HG03135 (cell line): ENCODE data around the gene KLF17.

ENCODE experiments used
- ATAC-seq: cut with Tn5 transposase; IDR thresholded peaks from one replicate; pipeline ENCODE4 v1.9.1; 2021; ENCODE audit warnings: mild to moderate bottlenecking, moderate library complexity; ENCODE audit not compliant: unreplicated experiment

Gene KLF17, protein sequence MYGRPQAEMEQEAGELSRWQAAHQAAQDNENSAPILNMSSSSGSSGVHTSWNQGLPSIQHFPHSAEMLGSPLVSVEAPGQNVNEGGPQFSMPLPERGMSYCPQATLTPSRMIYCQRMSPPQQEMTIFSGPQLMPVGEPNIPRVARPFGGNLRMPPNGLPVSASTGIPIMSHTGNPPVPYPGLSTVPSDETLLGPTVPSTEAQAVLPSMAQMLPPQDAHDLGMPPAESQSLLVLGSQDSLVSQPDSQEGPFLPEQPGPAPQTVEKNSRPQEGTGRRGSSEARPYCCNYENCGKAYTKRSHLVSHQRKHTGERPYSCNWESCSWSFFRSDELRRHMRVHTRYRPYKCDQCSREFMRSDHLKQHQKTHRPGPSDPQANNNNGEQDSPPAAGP

DNA sequence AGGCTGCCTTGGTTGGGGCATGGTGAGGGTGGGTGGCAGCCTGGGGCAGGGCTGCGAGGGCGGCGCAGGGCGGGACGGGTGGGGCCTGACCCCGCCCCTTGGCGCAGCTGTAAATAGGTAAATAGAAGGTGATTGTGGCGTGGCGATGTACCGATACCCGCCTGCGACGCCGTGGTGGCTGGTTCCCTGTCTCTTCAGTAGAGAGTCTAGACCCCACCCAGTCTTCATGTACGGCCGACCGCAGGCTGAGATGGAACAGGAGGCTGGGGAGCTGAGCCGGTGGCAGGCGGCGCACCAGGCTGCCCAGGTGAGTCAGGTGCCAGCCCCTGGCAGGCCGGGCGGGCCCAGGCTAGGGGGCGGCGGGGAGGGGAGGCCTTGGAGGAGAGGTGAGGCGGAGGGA is at the start of gene KLF17:
KLF17 (plus strand) TSS at position 140 of the 400 bp plus-strand sequence; CDS start at position 227, 87 bp downstream.
- no peak for ATAC-seq

DNA sequence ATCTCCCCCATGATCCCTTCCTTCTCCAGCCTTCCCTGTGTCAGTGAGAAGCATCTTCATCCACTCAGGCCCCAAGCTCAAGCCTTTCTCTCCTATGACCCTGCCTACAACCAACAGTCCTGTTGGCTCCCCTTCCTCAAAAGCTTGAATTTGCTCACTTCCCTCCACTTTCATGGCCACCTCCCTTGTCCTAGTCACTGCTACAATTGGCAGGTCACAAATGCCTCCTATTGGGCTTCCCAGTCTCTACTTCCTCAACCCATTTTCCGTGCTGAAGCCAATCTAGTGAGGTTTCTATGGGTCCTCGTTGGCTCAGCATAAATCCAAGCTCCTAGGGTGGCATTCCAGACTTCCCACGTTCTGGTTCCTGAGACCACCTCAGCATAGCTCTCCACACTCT is 47.2 kb upstream of the KLF17 start:
- ATAC-seq: no peak

DNA sequence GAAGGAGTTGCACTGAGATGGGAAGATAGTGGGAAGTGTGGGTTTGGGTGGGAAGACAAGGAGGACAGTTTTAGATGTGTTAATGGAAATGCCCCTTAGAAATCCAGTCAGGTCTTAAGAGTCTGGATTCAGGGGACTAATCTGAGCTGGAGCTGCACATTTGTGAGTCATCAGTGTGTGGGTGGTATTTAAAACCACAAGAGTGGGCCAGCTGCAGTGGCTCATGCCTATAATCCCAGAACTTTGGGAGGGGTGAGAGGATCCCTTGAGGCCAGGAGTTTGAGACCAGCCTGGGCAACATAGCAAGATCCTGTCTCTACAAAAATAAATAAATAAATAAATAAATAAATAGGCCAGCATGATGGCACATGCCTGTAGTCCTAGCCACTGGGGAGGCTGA is 46.4 kb upstream of the KLF17 start:
- ATAC-seq: no peak

DNA sequence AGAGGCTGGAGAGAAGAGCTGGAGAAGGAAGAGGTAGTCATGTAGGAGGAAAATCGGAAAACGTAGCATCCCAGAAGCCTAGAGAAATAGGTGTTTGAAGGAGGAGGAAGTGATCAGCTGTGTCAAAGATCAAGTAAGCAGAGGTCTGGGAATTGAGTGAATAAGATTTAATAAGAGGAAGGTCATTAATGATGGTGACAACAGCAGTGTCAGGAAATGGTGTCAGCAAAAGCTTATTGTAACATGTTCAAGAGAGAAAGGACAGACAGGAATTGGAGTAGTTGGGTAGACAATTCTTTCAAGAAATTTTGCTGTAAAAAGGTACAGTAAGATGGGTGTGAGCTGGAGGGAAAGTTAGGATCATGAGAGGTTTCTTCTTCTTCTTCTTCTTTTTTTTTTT is 45.8 kb upstream of the KLF17 start:
- ATAC-seq: no peak

DNA sequence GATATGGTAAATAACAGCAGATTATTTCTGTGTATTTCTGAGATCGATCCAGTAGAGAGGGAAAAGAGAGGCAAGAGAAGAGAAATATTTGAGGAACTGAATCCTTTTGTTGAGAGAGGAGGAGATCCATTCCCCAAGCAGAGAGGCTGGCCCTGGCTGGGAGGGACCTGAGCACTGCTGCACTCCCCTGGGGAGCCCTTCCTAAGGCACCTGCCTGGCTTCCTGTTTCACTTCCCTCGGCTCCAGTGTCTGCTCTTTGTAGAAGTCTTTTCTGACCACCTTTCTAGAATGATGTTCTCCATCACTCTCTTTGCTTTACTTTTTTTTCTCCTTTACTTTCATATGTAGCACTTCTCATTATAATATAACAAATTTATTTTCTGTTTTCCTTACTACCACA is 45.1 kb upstream of the KLF17 start:
- no peak for ATAC-seq

DNA sequence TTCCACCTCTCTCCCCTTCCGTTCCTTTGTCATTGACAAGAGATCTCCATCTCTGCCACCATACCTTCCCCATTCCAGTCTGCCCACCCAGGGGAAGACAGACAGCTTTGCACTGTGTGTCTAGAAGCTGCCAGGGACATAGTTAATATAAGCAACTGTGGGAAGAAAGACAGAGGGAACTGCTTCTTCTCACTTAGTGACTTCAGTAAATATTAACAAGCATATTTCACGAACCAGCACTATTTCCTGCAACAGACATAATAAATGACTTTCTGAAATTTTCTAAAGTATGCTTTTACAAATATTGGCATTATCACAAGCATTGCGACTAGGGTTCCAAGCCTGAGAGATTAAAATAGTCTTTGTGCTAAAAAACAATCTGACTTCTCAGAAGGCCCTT is 44.2 kb upstream of the KLF17 start:
- ATAC-seq: no peak

DNA sequence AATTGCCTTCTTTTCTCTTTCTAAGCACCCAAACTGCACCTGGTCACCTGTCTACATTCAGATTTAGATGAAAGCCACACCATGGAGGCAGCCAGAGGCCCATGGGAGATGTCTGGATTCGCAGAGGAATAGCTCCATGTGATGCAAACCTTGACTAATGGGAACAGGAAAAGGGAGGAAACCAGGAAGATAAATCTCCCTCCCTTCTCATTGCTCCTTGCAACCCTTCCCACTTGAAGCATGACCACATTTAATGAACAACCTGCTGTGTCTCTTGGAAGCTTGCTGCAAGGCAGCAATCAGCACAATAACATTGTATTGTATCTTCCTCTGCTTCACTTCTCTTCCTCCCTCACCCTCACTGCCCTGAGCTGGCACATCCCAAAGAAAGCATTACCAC is 42.6 kb upstream of the KLF17 start:
- no peak for ATAC-seq

DNA sequence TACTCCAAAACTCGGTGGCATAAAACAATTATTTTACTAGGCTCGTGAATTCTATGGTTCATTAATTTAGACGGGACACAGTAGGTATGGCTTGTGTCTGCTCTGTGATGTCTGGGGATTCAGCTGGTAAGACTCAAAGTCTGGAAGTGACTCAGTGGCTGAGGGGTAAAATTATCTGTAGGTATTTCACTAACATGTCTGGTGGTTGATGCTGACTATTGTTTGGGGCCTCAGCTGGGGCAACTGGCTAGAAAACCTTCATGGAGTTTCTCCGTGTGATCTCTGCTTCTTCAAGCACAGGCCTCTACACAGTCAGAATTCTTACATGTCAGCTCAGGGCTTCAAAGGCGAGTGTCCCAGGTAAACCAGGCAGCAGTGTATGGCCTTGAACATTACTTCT is 41.2 kb upstream of the KLF17 start:
- ATAC-seq: no peak

DNA sequence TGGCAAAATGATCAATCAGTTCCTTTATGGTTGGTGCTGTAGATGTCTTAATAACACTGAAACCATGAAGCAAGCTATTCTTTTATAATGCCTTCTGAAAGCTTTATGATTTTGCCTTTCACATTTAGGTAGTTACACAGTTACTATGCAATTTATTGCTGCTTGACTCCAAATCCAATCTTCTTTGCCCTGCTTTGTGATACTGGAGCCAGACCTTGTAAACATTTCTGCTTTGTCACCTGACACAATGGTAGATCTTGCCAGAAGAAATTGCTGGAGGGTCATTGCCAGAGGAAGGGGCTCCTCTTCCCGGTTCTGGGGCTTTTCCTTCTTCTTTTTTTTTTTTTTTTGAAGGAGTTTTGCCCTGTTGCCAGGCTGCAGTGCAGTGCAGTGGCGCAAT is 40.5 kb upstream of the KLF17 start:
- no peak for ATAC-seq

DNA sequence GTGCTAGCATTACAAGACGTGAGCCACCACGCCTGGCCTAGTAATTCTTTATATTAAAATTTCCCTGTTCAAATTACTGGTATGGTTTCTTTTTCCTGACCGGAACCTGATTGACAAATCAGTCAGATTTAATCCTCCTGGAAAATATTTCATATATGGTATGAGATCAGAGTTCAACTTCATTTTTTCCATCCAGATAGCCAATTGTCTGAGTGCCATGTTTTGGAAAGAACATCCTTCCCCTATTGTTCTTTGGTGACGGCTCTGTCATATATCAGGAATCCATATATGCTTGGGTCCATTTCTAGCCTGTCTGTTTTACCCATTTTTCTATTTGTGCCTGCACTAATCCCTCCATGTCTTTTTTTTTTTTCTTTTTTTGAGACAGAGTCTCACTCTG is 39.1 kb upstream of the KLF17 start:
- ATAC-seq: no peak

DNA sequence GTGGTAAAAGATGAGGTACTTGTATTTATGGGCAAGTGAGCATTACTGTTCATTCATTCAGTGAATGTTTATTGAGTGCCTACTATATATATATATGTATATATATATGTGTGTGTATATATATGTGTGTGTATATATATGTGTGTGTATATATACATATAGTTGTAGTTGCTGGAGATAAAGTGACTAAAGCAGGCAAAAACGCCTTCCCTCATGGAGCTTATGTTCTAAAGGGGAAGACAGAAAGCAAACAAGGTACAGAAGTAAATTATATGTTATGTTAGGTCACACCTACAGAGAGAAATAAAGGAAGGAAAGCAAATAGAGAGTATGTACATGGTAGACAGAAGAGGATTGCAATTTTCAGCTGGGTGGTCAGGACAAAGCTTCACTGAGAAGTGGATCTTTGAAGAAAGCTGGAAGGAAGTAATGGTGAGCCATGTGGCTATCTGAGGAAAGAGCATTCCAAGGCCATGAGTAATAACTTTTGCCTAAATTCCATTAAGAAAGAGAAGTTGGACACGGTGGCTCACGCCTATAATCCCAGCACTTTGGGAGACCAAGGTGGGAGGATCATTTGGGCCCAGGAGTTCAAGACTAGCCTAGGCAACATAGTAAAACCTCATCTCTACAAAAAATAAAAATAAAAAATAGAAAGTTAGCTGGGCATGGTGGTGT is 33.5 kb upstream of the KLF17 start:
- no peak for ATAC-seq

DNA sequence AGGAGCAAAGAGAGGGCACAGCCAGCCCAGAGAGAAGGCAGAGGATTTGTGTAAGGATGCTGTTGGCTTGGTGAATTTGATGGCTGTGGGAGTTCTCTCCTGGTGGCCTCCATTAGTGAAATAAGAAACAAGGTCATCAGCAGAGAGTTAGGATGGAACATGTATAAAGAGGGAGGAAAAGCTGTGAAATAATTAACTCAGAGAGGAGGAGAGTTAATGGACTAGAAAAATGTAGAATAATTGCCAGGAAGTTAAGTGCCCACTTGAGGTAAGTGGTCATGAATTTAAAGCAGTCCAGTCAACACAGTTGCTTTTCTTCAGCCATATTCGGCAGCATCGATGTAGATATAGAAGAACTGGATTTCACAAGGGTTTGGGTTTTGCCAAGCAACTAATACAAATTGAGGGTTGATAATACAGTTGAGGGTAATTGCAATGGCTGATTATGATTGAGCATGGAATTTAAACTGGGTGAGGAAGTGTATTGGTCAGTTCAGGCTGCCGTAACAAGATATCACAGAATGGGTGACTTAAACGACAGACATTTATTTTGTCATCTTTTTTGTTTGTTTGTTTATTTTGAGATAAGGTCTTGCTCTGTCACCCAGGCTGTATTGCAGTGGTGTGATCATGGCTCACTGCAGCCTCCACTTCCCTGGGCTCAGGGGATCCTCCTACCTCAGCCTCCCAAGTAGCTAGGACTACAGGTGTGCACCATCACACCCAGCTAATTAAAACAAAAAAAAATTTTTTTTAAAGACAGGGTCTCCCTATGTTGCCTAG is 31.7 kb upstream of the KLF17 start:
- no peak for ATAC-seq

DNA sequence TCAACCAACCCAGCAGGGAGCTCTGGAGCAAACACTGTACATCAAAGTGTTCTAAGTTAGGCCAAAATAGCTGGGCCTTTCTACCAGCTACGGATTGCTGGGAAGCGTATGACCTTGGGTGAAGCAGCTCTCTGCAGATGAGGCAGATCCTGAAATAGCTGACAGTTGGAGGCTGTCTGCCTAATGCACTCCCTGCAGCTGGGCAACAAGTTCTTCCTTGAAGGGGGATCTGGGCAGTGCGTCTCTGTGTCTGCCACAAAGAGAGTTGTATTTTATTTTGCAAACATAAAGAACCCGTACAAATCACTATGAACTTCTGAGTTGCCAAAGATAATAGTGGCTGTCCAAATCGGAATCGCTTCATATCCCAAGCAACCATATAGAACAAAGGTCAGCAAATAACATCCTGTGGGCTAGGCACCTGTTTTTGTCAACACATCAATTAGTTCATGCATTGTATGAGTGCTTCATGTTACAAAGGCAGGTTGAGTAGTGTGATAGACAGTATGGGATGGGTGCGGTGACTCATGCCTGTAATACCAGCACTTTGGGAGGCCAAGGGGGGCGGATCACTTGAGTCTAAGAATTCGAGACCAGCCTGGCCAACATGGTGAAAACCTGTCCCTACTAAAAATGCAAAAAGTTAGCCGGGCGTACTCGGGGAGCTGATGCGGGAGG is 29.1 kb upstream of the KLF17 start:
- no peak for ATAC-seq

DNA sequence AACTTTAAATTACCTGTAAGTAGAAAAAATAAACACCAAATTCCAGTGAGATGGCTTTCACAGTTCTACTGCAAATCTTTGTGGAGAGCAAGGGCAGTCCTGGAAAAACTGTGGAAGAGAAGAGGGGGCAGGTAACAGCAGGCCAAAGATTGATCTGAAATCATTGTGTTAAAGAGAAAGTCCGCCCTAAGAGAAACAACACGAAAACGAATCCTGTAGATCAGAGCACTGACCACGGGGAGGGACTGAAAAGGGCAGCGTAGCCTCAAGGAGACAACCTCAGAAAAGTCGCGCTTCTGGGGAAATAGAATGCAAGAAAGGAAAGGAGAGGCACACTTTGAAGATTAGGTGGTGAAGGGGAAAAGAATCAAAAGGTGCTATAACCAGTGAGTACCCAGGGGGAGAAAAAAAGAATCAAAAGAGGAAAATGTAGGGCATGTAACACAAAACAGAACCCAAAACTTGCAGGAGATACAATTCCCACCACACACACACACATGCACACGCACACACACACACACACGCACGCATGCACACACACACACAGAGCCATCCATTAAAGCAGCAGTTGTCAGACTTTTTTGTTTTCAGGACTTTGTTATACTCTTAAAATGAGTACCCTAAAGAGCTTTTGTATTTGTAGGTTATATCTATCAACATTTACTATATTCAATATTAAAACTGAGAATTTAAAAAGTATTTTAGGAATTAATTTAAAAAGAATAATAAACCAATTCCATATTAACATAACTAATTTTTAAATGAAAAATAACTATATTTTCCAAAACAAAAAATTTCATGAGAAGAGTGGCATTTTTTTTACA is 28.0 kb upstream of the KLF17 start:
- ATAC-seq: no peak

DNA sequence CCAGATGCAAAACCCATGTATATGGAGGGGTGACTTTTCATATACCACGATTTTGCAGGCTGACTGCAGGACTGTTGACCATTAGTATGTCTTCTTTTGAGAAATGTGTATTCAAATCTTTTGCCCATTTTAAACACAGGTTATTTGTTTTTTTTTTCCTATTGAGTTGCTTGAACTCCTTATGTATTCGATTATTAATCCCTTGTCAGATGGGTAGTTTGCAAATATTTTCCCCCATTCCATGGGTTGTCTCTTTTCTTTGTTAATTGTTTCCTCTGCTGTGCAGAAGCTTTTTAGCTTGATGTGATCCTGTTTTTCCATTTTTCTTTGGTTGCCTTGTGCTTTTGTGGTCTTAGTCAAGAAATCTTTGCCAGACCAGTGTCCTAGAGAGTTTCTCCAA is 24.6 kb upstream of the KLF17 start:
- ATAC-seq: no peak

DNA sequence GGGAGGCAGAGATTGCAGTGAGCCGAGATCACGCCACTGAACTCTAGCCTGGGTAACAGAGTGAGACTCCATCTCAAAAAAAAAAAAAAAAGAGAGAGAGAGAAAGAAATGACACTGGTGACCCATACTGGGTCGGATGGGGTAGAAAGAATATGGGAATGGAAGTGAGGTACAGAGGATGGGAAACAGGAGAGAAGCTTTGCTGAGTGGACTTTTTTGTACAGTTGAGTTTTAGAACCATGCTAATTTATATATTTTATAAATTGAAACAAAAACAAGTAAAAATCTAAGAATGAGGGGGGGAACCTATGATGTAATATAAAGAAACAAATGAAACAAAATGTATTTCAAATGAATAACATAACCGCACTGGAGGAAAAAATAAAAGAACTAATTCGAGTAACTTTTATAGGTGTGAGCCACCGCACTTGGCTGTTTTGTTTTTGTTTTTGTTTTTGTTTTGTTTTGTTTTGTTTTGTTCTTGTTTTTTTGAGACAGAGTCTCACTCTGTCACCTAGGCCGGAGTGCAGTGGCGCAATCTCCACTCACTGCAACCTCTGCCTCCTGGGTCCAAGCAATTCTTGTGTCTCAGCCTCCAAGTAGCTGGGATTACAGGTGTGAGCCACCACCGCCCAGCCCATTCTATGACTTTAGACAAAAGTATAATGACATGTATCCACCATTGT is 18.3 kb upstream of the KLF17 start:
- no peak for ATAC-seq

DNA sequence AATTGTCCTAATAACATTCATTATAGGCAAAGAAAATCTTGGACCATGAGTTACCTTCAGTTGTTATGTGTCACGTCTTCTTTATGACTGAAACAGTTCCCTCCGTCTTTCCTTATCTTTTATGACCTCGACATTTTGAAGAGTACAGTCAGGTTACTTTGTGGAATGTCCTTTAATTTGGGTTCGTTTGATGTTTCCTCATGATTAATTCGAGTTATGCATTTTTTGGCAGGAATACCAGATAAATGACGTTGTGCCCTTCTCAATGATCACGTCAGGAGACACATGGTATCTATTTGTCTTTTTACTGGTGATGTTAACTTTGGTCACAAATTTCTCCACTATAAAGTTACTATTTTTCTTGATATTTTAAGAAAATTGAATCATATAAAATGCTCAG is 17.3 kb upstream of the KLF17 start:
- no peak for ATAC-seq

DNA sequence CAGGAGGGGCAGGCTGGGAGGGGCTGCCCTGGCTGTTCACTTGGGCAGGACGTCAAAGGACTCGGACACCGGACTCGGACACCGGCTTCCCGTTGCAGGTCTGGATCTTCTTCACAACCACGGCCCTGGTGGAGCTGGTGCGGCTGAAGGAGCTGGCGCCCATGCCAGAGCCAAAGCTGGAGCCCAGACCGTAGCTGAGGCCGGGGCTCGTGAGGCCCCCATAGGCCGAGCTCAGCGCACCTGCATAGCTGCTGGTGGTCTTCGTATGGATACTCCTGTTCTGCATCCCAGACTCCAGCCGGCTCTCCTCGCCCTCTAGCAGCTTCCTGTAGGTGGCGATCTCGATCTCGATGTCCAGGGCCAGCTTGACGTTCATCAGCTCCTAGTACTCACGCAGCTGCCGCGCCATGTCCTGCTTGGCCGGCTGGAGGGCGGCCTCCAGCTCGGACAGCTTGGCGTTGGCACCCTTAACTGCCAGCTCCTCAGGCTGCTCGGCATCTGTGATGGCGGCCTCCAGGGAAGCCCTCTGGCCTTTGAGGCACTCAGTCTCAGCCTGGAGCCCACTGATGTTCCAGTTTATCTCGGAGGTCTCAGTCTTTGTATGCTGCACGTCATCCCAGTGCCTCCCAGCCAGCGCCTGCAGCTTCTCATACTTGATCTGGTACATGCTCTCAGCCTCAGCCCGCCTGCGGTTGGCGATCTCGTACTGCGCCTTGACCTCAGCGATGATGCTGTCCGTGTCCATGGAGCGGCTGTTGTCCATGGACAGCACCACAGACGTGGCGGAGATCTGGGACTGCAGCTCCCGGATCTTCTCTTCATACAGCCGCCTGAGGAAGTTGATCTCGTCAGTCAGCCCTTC is 15.1 kb upstream of the KLF17 start:
- no peak for ATAC-seq

DNA sequence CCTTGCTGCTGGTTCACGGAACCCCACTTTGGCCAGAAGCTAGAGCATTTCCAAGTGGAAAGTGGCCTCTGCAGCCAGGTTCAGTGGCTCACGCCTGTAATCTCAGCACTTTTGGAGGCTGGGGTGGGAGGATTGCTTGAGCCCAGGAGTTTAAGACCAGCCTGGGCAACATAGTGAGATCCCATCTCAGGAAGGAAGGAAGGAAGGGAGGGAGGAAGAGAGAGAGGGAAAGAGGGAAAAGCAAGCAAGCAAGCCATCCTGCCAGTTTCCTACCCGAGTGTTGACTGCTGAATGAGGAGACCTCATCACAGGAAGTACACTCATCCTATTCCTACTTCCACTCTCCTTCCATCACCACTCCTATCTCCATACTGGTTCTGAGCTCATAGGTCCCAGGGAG is 12.8 kb upstream of the KLF17 start:
- ATAC-seq: no peak
